T-helper 9 cell (primary cell): ENCODE data around the gene SNX12.

Experiments used
- DNase-seq: peaks from one replicate; pipeline ENCODE4 v3.0.0-alpha.2; 2020
- total RNA-seq, 2 donors: gene quantifications; one replicate each; lab custom pipeline; 2026; lab: John Stamatoyannopoulos, UW

Gene SNX12
- 28.7 to 50.2 reads per million in 2 donors for total RNA-seq

DNA sequence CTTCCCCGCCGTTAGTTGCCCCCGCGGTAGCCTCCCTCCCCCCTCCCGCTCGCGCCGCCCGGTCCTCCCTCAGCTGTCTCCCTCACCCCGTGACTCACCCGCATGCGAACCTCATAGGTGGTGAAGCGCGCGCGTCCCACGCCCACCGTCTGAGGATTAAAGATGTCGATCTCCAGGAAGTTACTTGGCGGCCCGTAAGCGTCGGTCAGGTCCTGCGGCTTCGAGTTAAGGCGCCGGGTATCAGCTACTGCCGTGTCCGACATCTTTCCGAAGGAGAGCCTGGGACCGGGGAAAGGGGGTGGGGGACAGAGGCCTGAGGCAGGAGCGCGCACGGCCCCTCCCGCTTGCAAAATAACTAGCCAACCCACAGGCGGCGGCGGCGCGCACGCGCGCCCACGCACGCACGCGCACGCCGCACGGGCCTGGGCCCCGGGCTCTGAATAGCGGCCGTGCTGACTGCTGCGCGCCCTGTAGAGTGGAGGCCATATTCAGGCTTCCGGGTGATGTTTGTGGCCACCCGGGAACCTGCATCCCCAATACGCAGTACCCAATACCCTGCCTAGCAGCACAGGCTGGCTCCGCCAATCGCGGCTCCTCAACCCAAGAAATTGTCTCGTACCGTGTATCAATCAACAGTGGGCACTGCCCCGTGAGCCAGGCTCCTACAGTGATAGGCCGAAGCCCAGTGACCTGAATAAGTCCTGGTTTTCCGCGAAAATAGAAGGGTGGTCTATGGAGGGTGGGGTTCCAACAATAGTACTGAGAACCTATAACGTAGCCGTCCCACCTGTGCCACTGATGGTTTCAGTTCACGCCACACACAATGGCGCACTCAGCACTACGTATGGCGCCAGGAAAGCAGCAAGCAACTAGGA is at the start of gene SNX12:
SNX12 (minus strand) TSS at position 291 of the 875 bp plus-strand sequence; CDS start at position 263, 28 bp downstream.
- peak; percentile 73 for DNase-seq

GRCh38 chrX:71117358-71117757 is 49.2 kb upstream of the SNX12 start:
- DNase-seq: no peak

GRCh38 chrX:71111921-71112431 is 43.8 kb upstream of the SNX12 start:
- DNase-seq: peak; percentile 25

GRCh38 chrX:71111141-71111843 is 43.2 kb upstream of the SNX12 start, which contains the start of gene IL2RG:
Gene IL2RG, minus strand, starts transcription at chrX:71111577. Its CDS starts 38 bp downstream, at chrX:71111539.
- peak; percentile 72 for DNase-seq

- no peak for DNase-seq
Observed at GRCh38 chrX:71109051-71109450, 40.9 kb upstream of the SNX12 start.

DNA sequence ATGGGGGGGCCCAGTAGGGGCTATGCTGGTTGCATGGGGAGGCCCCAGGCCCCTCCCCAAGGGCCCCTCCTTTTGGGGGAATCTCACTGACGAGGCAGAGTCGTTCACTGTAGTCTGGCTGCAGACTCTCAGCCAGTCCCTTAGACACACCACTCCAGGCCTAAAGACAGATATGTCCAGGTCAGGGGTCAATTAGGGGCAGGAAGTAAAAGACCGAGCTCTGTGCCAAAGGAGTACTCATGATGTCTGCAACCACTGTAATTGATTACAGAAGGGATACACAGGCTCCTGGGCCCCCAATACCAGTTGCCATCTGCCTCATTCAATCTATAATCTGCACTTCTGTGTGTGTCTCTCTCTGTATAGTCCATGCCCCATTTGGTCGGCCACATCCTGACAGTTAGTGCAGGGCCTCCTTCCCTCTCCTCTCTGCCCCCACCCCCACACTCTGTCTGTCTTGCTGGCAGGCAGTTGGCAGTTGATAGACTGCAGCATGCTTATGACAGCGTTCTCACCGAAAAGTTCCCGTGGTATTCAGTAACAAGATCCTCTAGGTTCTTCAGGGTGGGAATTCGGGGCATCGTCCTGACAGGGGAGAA is 39.7 kb upstream of the SNX12 start:
- peak; percentile 31 for DNase-seq

DNA sequence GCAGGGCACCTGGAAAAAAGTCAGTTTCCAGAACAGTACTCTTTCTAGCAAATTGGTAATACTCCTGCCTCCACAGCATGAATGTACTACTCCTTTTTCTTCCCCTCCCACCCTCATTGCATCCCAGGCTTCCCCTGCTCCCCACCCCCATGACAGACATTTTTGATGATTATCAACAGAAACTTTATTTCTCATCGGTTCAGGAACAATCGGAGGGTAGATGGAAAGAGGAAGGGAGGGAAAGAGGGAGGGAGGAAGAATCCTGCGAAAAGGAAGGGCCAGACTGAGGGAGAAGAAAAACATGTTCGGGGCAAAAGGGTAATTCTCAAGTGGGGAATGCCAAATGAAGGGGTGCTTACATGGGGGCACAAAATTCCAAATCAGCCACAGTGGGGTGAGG is 39.1 kb upstream of the SNX12 start:
- no peak for DNase-seq

DNA sequence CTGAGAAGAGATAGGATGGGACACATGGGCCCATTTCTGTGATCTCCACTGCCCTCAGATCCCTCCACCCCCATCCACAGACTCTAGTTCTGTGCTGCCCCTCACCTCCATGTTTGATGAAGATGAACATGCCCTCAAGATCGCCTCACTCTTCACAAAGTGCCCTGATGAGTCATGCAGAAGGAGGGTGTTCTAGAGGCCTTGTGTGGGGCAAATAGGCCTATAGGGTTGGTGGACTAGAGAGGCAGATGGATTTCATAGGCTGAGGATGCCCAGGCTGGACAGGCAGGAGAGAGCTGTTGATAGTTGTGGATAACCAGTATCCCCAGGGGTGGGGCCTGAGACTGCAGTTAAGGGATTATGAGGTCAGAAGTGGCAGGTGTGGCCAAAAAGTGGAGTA is 38.3 kb upstream of the SNX12 start, which contains the start of gene CXorf65:
CXorf65 (minus strand) TSS at position 314 of the 400 bp plus-strand sequence; CDS start at position 130, 184 bp downstream.
- DNase-seq: no peak

GRCh38 chrX:71105628-71106027 is 37.5 kb upstream of the SNX12 start:
- no peak for DNase-seq

DNA sequence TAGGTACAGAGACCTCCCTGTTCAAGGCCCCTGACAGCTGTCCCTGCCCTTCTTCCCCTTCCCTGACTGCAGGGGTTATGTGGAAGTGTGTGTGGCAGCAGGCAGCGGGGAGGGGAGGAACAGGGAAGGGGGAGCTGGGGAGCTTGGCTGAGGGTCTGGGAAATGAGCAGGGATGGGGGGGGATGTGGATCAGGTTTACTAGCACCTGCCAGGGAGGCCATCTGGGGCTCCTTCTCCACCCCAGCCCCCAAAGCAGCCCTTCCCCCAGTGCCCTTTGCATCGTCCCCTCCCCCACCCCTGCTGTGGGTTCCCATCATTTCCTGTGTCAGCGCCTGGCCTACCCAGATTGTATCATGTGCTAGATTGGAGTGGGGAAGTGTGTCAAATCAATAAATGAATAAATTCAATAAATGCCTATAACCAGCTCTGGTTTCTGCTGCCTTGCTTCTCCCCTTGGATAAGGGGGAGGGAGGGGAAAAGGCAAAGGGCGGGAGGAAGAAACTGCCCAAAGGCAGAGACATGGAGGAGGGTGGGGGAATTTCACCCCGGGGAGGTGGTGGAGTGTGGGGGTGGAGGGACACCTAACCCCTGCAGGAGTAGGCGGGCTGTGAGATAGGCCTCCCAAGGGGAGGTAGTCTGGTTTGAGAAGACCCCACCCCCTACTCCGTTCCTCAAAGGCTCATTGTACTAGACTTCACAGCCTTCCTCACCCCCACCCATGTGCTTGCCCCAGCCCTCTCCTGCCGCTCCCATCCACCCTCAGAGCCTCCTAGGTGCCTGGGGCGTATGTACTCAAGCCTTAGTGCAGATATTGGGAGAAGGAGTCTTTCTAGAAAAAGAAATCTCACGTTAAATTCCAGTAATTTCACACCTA is 35.2 kb upstream of the SNX12 start:
- peak; percentile 59 for DNase-seq

DNA sequence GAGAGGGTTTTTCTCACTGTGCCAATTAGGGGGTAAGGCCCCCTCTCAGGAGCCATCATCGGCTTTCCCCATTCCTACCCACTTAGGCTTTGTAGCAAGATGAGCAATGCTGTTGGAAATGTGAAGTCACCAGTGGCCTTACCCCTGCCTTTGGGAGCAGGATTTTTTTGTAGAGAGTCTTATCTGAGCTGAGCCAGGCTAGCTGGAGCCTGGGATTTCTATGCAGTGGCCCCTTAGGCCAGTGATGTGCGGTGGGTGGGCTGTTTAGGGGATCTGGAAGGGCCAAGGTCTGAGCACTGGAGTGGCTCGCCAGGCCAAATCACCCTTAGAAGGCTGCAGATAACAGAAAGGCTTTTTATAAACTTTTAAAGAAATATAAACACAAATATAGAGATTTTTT is 34.2 kb upstream of the SNX12 start:
- no peak for DNase-seq

DNA sequence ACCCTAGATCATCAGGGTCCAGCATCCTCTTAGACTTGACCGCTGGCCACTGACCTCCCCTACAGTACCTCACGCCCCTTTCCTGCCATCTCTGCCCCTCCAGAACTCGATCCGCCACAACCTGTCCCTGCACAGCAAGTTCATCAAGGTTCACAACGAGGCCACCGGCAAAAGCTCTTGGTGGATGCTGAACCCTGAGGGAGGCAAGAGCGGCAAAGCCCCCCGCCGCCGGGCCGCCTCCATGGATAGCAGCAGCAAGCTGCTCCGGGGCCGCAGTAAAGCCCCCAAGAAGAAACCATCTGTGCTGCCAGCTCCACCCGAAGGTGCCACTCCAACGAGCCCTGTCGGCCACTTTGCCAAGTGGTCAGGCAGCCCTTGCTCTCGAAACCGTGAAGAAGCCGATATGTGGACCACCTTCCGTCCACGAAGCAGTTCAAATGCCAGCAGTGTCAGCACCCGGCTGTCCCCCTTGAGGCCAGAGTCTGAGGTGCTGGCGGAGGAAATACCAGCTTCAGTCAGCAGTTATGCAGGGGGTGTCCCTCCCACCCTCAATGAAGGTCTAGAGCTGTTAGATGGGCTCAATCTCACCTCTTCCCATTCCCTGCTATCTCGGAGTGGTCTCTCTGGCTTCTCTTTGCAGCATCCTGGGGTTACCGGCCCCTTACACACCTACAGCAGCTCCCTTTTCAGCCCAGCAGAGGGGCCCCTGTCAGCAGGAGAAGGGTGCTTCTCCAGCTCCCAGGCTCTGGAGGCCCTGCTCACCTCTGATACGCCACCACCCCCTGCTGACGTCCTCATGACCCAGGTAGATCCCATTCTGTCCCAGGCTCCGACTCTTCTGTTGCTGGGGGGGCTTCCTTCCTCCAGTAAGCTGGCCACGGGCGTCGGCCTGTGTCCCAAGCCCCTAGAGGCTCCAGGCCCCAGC is 32.7 kb upstream of the SNX12 start:
- no peak for DNase-seq

DNA sequence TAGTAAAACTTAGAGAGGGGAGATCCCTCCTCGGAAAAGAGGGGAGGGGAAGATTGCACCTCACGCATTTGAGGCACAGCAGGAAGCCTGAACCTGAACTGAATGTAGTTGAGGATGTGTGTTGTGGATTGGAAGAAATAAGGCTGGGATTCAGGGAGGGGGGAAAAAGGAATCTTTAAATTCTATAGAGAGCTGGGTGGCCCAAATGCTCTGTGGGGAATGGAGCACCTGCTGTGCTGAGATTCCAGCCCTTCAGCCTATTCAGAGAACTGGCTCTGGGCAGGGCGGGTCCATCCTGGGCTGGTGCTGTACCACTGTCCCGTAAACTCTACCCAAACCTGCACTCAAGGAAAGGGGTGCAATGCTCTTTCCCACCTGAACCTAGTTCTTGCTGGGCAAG is 31.6 kb upstream of the SNX12 start:
- DNase-seq: no peak

DNA sequence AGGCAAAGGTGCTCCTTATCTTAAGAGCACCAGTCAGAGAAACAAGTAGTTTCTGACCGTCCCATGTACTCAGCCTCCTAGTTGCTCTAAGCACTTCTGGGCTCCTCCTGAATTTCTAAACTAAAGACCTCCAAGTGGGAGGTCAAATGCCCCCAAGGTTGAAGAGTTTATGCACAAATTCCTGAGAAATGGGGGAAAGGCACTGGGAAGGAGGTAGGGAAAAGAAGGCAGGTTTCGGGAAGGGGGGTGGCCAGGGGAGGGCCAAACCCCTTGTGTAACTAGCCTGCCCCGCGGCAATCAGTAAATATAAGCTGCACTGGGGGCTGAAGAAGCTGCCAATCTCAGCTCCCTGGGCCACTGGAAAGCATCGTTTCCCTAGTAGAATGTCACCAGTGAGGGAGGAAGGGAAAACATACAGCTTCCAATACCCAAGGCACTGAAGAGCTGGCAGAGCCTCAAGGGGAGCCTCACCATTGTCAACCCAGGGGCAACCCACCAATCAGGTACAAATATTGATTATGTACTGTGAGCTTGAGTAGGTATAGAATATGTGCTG is 30.9 kb upstream of the SNX12 start:
- DNase-seq: no peak

GRCh38 chrX:71098302-71098701 is 30.2 kb upstream of the SNX12 start:
- peak; percentile 83 for DNase-seq

GRCh38 chrX:71096760-71097032 is 28.6 kb upstream of the SNX12 start:
- no peak for DNase-seq

DNA sequence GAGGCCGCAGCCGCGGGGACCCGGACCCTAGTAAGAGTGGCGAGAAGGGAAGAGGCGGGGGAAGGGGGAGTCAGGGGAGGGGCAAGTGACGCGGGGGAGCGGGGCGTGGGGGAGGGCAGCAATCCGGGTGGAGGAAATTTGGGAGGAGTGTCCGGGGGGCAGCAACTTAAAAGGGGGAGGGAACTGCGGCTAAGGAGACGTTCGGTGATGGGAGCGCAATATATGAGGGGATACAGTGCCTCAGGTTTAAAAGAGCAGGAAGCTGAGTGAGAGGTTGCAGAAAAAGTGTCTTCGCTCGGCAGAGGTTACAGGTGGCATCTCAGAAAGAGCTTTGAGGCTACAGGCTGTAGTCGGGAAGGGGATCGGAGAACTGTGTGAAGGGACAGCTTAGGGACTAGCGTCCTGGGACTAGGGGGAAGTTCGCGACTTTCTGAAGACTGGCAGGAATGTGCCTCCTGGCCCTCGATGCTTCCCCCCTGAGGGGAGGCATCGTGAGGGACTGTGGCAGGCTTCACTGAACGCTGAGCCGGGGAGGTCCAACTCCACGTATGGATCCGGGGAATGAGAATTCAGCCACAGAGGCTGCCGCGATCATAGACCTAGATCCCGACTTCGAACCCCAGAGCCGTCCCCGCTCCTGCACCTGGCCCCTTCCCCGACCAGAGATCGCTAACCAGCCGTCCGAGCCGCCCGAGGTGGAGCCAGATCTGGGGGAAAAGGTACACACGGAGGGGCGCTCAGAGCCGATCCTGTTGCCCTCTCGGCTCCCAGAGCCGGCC is 28.0 kb upstream of the SNX12 start:
- DNase-seq: no peak

GRCh38 chrX:71095555-71095980 is 27.4 kb upstream of the SNX12 start, which contains the start of gene FOXO4:
Gene FOXO4, plus strand, starts transcription at chrX:71095851. Its CDS starts 678 bp downstream, at chrX:71096529.
- DNase-seq: peak; percentile 85

DNA sequence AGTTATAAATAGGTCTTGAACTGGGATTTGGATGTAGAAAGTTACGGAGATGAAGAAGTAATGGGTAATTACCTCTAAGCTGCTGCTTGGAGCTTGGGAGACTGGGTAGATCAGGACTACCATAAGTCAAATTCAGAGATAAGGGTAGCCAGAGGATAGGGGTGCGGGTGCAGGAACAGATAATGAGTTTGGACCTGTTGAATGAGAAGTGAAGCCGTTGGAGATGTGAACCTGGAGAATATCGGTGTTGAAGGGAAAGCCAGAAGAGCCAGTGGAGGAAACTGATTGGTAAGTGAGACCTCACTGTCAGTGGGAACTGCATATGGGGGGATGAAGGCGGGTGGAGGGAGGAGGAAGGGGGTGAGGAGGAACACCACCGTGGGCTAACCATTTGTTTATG is 26.9 kb upstream of the SNX12 start:
- no peak for DNase-seq

DNA sequence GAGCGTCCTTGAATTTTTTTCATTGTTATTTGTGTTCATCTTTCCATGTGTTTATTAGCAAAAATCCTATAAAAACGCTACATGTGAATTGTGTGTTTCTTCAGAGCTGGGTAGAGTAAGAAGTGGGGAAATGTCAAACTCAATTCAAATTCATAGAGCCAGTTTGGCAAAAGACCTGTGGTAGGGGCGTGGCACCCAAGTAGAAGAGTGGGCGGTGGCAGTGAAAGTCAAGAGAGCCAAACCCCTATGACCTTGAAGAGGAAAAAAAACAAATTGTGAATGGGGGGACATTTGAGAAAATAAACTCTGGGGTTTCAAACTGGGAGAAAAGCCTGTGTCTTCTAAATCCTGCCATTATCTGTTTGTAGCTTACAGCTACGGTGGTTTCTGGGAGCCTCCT is 23.1 kb upstream of the SNX12 start:
- DNase-seq: no peak
